GM18511 (cell line): ENCODE measurements around the gene MOCS3.

ENCODE experiments used
- ATAC-seq: cut with Tn5 transposase; IDR thresholded peaks from one replicate; pipeline ENCODE4 v1.9.1; 2021; ENCODE audit warnings: mild to moderate bottlenecking, moderate library complexity; ENCODE audit not compliant: unreplicated experiment

The MOCS3 gene

DNA sequence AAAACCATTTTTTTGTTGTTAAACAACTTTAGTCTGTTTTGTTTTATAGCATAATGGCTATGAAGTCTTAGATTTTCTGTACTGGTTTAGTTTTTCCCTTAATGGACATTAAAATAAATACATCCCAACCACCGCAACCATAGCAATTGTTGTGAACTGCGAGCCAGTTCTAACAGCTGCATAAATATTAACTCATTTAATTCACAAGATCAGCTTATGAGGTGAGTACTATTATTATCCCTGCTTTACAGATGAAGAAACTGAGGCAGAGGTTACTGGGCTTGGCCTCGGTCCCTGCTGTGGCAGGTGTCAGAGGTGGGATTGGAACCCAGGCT is 23.1 kb downstream of the MOCS3 start:
- ATAC-seq: no peak

DNA sequence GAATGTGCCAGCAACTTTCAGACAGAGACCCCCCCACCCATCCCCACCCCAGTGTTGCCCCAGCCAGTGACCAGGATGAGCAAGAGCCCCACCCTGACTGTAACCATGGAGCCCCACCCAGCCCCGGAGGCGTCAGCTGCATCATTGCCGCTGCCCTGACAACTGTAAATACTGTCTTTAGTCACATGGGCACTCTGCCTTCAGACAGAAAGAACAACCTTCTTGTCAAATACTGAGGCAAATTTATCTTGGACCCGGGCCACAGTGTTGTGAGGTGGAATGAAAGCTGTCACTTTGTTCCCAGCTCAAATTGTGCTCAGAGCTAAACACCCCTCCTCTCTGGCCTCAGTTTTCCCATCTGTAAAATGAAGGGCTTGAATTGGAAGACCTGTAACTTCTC is 23.7 kb downstream of the MOCS3 start:
- ATAC-seq: no peak

DNA sequence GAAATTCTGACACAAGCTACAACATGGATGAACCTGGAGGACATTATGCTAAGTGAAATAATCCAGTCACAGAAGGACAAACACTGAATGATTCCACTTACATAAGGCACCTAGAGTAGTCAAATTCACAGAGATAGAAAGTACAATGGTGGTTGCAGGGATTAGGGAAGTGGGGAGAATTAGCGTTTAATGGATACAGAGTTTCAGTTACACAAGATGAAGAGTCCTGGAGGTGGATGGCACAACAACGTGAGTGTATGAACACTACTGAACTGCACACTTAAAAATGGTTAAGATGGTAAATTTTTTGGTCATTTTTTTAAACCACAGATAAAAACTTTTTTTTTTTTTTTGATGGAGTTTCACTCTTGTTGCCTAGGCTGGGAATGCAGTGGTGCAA is 24.7 kb downstream of the MOCS3 start:
- ATAC-seq: no peak

DNA sequence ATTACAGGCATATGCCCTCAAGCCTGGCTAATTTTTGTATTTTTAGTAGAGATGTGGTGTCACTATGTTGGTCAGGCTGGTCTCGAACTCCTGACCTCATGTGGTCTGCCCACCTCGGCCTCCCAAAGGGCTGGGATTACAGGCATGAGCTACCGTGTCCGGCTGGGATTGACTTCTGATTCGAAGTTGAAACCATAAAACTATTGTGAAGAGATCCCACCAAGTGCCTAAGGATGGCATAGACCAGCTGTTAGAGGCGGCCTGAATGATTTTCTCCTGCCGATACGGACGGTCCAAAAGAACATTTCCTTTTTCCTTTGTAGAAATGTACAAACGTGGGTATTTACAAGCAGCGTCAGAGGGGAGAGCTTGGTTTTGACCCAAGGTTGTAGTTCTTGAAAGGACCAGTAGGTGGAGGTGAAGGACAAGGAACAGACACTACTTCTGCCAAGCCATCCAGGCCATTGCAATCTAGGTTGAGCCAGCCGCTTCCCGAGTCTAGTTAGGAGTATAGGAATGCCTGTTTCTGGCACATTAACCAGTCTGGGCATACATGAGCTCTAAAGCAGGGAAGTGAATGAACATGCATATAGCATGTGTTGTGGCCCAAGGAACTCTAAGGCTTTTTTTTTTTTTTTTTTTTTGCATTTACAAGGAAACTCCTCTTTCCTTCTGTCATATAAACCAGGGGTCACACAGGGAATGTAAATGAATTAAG is 29.0 kb downstream of the MOCS3 start:
- ATAC-seq: no peak

DNA sequence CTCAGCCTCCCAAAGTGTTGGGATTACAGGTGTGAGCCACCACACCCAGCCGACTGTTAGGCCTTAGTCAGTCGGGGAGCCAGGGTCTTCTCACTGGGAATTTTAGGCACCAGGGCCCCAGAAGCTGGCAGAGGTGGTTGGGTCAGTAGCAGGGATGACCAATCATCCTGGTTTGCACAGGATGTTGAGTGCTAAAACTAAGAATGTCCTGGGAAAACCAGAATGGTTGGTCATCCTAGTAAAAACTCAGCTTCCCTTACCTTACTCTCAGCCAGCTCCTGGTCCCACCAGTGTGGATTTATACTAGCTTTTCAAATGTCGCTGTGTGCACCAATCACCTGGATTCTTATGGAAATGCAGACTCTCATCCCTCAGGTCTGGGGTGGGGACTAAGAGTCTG is 32.5 kb downstream of the MOCS3 start:
- ATAC-seq: no peak

DNA sequence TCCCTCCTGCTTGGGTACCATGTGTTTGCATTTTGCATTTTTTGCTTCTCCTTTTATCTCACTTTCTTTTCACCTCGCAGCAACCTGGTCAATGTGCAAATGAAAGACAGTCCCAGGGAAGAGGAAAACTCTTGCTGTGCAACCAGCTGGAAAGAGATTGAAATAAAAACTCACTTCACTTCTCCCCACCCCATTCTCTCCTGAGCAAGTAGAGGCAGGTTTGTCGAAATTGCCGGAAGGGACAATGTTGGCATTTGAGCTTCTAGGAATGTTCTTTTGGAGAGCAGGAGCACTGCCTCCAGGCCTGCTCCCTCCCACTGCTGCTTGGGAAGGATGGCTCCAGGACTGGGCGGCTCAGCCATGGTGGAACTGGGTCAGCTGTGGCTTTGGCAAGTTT is 33.7 kb downstream of the MOCS3 start:
- ATAC-seq: no peak

DNA sequence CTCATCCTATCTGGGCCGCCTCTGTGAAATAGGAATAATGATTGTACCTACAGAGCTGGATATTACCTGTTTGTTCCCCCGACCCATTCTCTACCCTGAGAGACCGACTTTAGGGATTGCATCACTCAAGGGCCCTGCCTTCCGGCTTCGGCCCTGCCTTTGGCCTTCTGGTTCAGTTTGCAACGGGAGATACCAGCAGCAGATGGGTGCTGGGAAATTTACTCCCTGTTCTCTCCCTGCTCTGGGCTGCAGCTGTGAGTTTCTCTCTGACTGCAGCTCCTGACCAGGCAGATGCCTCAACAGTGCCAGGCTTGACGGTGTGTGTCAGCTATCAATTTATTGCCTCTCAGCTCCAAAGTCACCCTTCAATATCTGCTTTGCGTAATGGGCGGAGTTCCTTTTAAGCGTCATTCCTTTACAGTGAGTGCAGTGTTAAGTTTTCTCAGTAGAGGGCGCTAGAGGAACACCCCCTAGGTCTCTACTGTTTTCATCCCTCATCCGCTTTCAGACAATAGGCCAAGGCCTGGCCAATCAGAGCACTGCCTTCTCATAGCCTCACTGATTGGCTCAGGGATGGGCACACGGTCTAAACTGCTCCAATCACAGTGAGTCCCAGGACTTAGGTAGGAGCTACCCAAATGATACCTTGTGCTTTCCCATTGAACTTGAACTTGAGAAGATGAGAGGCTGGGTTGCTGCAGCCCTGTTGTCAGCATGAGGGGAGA is 34.3 kb downstream of the MOCS3 start:
- peak; percentile 58 for ATAC-seq

DNA sequence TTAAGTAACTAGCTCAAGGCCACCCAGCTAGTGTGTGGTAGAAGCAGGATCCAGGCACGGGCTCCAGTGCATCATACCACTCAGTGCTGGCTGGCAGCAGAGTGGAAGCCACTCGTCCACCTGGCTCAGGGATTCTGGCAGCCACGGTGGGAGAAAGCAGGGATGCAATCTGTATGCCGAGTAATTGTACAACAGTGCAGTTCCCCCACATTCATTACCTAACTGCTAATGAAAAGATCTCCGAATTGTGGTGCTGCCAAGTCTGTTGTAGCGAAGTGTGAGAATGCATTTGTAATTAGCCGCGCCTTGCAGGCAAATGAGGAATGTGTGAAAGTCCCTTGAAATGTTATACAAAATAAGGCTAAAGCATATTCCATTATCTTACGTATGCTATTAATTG is 35.3 kb downstream of the MOCS3 start:
- no peak for ATAC-seq

DNA sequence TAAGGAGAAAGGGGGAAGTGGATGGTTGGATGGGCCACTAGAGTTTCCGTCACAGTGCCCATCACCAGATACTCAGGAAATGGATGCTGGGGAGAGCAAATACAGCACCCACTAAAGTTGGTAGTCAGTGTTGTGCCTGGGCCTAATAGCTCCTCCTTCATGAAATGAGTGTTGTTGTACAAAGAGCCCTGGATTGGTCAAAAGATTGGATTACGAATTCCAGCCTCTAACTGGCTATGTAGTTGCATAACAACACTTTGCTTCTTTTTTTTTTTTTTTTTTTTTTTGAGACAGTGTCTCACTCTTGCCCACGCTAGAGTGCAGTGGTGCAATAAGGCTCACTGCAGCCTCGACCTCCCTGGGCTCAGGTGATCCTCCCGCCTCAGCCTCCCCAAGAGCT is 36.9 kb downstream of the MOCS3 start:
- no peak for ATAC-seq

DNA sequence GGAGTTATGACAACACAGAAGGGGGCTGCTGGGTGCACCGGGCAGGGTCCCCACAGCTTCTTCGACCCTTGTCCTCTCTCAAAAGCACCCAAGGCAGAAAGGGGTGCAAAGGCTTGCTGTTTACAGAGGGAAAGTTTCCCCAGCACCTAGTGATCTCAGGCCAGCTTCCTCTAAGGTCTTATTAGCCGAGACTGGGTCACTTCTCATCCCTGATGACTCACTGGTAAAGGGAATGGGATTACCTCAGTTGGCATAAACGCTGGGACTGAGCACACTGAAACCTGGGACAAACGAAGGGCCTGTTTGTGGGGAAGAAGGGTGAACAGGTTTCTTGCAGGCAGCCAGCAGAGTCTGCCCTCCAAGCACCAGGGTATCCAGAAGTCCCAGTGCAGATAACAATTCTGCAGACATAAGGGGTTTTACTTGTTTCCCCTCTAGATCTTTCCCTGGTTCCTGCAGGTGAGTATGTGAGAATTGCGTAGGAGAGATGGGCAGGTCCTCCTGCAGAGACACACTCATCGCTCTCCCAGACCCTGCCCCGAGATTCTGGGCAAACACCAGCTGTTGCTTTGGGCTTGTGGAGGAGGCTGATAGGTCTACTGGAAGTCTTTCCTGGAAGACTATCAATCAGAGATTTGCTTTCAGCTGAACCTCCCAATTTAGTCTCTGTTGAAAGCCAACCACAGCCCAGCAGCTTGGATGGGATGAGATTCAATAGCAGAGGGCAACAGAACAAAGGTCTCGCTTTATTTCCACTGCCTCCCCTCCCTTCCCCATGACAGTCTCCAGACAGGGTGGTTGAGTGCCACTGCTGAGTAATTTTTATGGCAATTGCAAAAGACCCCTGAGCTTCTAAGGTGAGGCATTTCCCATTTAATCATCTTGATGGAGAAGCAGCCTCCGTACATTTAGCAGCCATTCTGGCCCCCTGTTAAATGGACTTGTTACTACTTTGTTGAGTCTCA is 38.6 kb downstream of the MOCS3 start:
- no peak for ATAC-seq

DNA sequence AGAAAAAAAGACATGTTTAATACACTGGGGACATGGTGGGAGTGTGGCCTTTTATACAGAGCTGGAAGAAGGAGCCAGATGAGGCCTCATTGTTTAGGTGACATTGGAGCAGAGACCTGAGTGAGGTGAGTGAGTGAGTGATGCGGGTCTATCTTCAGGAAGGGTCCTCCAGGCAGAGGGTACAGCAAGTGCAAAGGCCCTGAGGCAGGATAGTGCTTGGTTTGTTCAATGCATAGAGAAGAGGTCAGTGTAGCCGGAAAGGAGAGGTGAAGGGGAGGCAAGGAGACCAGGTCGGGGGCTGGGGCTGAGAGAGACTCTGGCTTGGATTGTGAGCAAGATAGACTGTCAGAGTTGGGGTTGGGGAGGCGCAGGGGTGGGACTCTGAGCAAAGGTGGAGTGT is 40.7 kb downstream of the MOCS3 start:
- no peak for ATAC-seq

DNA sequence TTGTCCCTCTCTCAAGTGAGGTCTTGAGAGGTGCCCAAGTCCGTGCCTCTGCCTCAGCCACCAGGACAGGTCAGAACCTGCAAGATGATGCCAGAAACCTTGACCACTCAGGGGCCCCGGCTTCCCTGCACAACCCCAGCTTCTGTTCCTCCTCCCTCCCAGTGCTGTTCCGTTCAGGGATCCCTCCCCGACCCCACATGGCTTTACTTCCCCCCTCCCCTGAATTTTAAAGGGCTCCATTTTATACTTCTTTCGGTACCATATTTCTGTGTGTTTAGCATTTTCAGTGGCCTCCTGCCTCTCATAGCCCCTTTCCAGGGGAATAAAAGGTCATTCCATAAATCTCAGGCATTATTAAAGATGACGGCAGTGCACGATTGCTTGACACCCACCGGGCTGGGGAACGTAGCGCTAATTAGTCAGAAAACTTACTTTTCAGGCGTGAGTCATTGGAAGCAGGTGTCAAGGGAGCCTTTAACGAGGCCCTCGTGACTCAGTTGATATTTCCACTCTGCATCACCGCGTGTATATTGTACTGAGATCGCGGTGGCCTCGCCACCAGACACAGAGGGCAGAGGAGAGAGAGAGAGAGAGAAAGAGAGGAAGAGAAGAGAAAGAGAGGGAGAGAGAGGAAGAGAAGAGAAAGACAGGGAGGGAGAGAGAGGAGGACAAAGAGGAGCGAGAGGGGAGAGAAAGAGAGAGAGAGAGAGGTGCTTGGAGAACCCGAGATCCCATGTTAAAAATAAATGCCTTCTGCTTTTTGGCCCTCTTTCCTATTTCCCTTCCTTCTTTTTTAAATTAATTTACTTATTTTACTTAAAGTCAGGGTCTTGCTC is 43.0 kb downstream of the MOCS3 start:
- ATAC-seq: no peak

DNA sequence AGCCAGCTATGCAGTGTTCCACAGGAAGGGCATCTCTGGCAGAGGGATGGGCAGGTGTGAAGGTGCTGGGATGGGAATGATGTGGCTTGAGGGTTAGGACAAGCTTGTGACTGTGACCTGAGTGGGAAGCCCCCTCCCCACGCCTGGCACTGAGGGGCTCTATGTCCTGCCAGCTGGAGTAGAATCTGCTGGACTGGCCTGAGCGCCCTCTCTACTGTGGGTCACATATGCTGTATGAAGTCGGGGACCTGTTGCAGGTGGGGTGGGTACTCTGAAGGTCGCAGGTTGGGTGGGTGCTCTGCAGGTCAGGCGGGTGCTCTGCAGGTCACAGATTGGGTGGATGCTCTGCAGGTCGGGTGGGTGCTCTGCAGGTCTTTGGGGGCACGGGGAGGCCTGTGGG is 44.0 kb downstream of the MOCS3 start:
- ATAC-seq: no peak

DNA sequence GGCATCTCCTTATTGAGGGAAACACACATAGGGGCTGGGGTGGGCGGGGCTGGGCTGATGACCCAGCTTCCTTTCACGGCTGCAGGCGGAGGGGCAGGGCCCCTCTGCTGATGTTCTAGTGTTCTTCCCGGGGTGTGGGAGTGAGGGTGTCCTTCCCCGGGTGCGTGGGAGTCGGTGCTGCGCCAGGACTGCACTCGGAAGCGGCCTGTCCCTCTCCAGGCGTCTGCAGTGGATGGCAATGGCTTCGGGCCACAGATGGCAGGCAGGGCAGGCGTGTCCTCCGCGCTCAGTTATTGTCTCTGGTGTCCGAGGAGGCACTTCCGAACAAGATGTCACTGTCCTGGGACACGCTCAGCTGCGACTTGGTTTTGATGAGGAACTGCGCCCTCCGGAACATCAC is 45.1 kb downstream of the MOCS3 start:
- ATAC-seq: no peak

DNA sequence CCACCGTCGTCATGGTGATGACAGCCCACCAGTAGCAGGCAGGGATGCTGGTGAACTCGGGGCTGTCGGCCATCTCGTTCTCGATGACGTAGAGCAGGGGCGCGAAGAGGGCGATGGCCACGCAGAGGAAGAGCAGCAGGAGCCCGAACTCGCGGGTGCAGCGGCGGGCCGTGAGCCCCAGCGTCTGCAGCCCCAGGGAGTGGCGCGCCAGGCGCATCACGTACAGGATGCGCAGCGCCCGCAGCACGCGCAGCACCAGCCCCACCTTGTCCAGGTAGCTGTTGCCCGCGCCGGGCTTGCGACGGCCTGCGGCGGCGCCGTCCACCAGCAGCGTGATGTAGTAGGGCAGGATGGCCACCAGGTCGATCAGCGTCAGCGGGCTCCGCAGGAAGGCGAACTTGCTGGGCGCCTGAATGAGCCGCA is 45.7 kb downstream of the MOCS3 start:
- ATAC-seq: no peak

DNA sequence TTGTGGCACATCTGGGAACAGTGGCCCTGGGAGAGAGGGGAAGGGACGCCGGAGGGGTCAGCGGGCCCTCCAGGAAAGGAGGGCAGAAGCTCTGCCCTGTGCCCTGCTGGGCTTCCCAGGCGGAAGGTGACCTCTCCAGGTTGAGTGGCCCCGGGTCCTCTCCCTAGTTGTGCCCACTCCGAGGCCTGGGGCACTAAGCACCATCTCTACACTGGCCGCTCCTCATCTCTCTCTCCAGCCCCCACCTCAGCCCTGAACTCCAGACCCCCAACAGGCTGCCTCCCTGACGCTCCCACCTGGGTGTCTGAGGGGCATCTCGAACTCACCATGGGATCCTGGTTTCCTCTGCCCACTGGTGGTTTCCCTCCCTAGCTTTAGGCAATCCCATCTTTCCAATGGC is 46.2 kb downstream of the MOCS3 start:
- no peak for ATAC-seq

DNA sequence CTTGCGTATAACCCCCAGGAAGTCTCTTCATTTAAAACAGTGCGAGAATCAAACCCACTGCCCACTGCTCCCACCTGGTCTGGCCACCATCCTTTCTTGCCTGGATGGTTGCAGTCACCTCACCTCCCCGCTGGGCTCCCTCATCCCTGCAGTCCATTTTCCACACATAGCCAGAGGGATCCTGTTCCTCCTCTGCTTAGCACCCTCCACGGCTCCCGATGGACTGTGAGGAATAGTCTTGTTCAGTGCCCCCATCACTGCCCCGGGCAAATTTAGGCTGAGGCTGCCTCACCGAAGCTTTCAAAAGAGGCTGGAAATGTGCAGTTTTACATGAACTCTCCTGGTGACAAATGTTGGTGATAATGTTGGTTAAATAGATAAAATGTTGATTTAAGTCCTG is 46.6 kb downstream of the MOCS3 start:
- ATAC-seq: no peak

DNA sequence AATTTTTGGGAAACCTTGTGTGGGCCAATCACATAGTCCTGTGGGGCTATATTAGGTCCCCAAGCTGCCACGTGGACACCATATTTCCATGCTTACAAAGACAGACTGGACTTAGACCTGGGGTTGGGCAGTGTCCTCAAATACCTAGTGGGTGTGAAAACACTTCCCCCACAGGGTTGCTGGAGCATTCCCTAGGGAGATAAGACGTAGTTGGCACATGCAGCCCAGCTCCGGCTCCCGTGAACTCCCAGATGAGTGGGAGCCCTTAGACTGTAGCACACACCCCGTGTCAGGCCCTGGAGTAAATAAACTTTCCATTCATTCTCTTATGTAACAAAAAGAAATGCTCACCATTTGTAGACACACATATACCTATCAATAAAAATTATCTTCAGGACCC is 50.1 kb downstream of the MOCS3 start:
- no peak for ATAC-seq

DNA sequence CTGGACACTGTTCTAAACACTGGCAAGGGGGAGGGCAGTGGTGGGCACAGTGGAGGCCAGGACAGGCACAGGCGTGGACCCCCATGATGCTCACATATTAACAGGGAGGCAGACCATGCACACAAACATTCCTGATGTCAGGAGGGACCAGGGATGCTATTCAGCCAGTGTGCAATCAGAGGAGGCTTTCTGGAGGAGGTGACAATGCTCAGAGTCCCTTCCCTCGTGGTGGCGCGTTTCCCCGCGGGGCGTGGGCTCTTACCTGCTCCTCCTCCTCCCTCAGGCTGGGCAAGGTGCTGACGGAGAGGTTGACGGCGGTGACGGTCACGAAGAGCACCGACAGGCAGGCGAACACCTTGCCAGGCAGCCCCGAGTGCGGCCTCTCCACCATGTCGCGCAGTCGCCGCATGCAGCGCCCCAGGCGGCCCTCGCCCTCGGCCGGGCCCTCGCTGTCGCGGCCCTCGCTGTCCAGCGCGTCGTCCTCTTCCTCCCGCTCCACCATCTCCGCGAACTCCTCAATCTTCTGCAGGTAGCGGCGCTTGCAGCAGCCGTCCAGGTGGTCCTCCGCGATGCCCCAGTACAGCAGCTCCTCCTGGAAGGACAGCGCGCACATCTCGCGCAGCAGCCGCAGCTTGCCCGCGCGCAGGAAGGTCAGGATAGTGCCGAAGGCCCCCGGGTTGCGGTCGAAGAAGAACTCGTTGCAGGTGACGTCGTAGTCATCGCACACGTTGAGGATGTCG is 50.9 kb downstream of the MOCS3 start:
- no peak for ATAC-seq

DNA sequence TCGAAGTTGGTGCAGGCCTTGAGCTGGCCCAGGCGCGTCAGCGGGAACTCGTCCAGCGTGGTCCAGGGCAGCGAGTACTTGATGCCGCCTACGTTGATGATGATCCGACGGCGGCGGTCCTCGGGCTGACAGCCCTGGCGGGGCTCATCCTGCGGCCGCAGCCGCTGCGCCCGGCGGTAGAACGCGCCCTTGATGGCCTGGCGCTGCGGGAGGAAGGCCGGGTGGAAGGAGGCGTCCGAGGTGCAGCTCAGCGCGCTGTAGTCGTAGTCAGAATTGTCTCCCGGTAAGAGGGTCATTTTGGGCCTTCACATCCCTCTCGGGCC is 51.4 kb downstream of the MOCS3 start:
- no peak for ATAC-seq
